HL-60 (cell line): ENCODE results near the gene ANKS6.

Source experiments
- GABPA ChIP-seq: IDR thresholded peaks from 2 replicates; pipeline ENCODE4 v1.6.1; 2012; ENCODE audit warnings: low read depth
- POLR2AphosphoS5 ChIP-seq: IDR thresholded peaks from 2 replicates; pipeline ENCODE4 v1.6.1; 2012; ENCODE audit warnings: low read depth
- SPI1 ChIP-seq: IDR thresholded peaks from 2 replicates; pipeline ENCODE4 v1.6.1; 2012; ENCODE audit warnings: low read depth, mild to moderate bottlenecking, borderline replicate concordance
- TF ChIP-seq, protein P1 (sequence below): IDR thresholded peaks from one replicate; pipeline ENCODE4 v1.5.1; 2011; ENCODE audit warnings: low read length, control low read depth, inconsistent platforms; ENCODE audit not compliant: insufficient read depth
- TF ChIP-seq, protein P2 (sequence below): IDR thresholded peaks from 2 replicates; pipeline ENCODE4 v1.6.1; 2012; ENCODE audit warnings: low read depth; ENCODE audit not compliant: insufficient replicate concordance

DNA sequence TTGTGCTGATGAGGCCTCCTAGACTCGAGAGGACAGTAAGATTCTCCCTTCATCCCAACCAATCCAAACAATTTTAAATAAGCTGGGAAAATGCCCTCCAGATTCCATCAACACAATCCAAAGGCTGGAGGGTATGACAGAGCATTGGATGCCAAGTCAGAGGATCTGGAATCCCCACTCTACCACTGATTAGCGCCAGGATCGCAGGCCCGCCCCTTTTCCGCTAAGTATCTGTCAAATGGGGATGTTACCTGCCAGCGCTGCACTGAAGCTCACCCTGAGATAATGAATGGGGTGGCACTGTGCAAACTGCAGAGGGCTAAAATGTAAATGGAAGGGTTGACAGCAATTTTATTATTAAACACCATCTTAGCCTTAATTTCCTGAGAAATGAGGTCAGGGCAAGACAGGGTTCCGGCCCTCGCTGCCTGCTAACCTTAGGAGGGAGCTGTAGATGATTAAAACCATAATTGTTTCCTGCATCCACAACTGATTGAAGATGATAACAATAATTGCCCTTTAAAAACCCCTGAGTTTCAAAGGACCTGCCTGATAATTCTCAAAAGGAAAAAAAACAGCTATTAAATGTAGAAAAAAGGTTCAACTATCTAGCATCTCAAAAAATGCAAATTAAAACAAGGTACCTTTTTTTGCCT, 56.0 kb downstream of the ANKS6 start:
- TF ChIP-seq, protein P1, sequence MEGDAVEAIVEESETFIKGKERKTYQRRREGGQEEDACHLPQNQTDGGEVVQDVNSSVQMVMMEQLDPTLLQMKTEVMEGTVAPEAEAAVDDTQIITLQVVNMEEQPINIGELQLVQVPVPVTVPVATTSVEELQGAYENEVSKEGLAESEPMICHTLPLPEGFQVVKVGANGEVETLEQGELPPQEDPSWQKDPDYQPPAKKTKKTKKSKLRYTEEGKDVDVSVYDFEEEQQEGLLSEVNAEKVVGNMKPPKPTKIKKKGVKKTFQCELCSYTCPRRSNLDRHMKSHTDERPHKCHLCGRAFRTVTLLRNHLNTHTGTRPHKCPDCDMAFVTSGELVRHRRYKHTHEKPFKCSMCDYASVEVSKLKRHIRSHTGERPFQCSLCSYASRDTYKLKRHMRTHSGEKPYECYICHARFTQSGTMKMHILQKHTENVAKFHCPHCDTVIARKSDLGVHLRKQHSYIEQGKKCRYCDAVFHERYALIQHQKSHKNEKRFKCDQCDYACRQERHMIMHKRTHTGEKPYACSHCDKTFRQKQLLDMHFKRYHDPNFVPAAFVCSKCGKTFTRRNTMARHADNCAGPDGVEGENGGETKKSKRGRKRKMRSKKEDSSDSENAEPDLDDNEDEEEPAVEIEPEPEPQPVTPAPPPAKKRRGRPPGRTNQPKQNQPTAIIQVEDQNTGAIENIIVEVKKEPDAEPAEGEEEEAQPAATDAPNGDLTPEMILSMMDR, result no peak
- TF ChIP-seq POLR2AphosphoS5, result no peak
- TF ChIP-seq, protein P2, sequence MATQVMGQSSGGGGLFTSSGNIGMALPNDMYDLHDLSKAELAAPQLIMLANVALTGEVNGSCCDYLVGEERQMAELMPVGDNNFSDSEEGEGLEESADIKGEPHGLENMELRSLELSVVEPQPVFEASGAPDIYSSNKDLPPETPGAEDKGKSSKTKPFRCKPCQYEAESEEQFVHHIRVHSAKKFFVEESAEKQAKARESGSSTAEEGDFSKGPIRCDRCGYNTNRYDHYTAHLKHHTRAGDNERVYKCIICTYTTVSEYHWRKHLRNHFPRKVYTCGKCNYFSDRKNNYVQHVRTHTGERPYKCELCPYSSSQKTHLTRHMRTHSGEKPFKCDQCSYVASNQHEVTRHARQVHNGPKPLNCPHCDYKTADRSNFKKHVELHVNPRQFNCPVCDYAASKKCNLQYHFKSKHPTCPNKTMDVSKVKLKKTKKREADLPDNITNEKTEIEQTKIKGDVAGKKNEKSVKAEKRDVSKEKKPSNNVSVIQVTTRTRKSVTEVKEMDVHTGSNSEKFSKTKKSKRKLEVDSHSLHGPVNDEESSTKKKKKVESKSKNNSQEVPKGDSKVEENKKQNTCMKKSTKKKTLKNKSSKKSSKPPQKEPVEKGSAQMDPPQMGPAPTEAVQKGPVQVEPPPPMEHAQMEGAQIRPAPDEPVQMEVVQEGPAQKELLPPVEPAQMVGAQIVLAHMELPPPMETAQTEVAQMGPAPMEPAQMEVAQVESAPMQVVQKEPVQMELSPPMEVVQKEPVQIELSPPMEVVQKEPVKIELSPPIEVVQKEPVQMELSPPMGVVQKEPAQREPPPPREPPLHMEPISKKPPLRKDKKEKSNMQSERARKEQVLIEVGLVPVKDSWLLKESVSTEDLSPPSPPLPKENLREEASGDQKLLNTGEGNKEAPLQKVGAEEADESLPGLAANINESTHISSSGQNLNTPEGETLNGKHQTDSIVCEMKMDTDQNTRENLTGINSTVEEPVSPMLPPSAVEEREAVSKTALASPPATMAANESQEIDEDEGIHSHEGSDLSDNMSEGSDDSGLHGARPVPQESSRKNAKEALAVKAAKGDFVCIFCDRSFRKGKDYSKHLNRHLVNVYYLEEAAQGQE, result no peak
- TF ChIP-seq GABPA, result no peak
- TF ChIP-seq SPI1, result no peak
